Naive B cell (primary cell): ENCODE measurements around the gene TUBG1. TPM values are rescaled to one million over a fixed set of nuclear protein-coding genes. Genes with fewer than 3 reads are reported as not detected.
"Not testable (repeated sequence)": the region's sequence is repeated elsewhere in the genome, so short reads cannot be mapped to it uniquely, and the experiment has no call there.

Experiments
- ATAC-seq, 2 donors: fragments of 150-1000 bp; cut with Tn5 transposase; 2 replicates each; pipeline ENCODE4 v1.10.0; 2021; ENCODE audit warnings: low read depth in 2 of 2, mild to moderate bottlenecking in 2 of 2, moderate library complexity in 2 of 2
- DNase-seq: peaks from one replicate; pipeline ENCODE4 v3.0.0; 2022
- H3K27ac Mint-ChIP-seq, 6 donors: one replicate each; pipeline ENCODE4 v1.8.0; 2020 to 2022; ENCODE audit warnings: mild to moderate bottlenecking in 6 of 6, mixed read lengths in 6 of 6, moderate library complexity in 5 of 6, inconsistent platforms in 2 of 6
- H3K27me3 Mint-ChIP-seq, 3 donors: one replicate each; pipeline ENCODE4 v1.8.0; 2021 to 2022; ENCODE audit warnings: mixed read lengths in 3 of 3, mild to moderate bottlenecking in 1 of 3
- H3K36me3 Mint-ChIP-seq, 2 donors: one replicate each; pipeline ENCODE4 v1.8.0; 2020 to 2022; ENCODE audit warnings: mixed read lengths in 2 of 2, inconsistent platforms in 1 of 2, mild to moderate bottlenecking in 1 of 2
- H3K4me1 Mint-ChIP-seq, 3 donors: one replicate each; pipeline ENCODE4 v1.8.0; 2020 to 2022; ENCODE audit warnings: mixed read lengths in 3 of 3, inconsistent platforms in 1 of 3, mild to moderate bottlenecking in 1 of 3, moderate library complexity in 1 of 3
- H3K4me3 Mint-ChIP-seq, 8 donors: one replicate each; pipeline ENCODE4 v1.8.0; 2020 to 2022; ENCODE audit warnings: mild to moderate bottlenecking in 8 of 8, mixed read lengths in 8 of 8, moderate library complexity in 8 of 8, inconsistent platforms in 2 of 8
- H3K9me3 Mint-ChIP-seq, 7 donors: one replicate each; pipeline ENCODE4 v1.8.0; 2020 to 2022; ENCODE audit warnings: mixed read lengths in 7 of 7, mild to moderate bottlenecking in 5 of 7, inconsistent platforms in 2 of 7, moderate library complexity in 1 of 7
- polyA plus RNA-seq, 6 donors: library from polyadenylated mRNA; unstranded; fragments of 300-500 nt; fragmentation: Illumina TruSeq; gene quantifications; one replicate each; pipeline ENCODE4 v1.2.3, GENCODE V29; 2021; ENCODE audit warnings: low read depth in 6 of 6

TUBG1 gene
- polyA plus RNA-seq, 6 donors from 2014 or later: 4.2 to 10.2 (median 6.8) TPM; not detected in 1

- peaks cover 12 to 16% (median 15%) of the 10 kb centered on the region in 3 donors for H3K4me1 Mint-ChIP-seq
Observed at GRCh38 chr17:42586514-42587230, 22.8 kb upstream of the TUBG1 start.

GRCh38 chr17:42590886-42591285 lies 18.6 kb upstream of the TUBG1 start:
- H3K36me3 Mint-ChIP-seq: peaks cover 7 to 9% of the 10 kb centered on the region in 2 donors
- H3K4me1 Mint-ChIP-seq: peaks cover 15 to 17% (median 16%) of the 10 kb centered on the region in 3 donors
- H3K9me3 Mint-ChIP-seq: no peaks in the 10 kb centered on the region
- no peaks in the 10 kb centered on the region for H3K27me3 Mint-ChIP-seq
- H3K27ac Mint-ChIP-seq: peak overlapping the region in 1 of 6 donors; percentile 49
- DNase-seq (no peak), ATAC-seq (no peak)
- H3K4me3 Mint-ChIP-seq: no peak overlapping the region

More at GRCh38 chr17:42586514-42587230, 22.8 kb upstream of the TUBG1 start:
- Mint-ChIP-seq H3K27ac (peak overlapping the region; percentile 49 to 89 (median 78)), H3K27me3 (no peaks in the 10 kb centered on the region), H3K9me3 (no peaks in the 10 kb centered on the region), H3K4me3 (peak overlapping the region; percentile 9 to 82 (median 62)), H3K36me3 (peaks cover 9 to 12% of the 10 kb centered on the region in 2 donors)
- ATAC-seq (peak; percentile 36 to 68), DNase-seq (no peak)

GRCh38 chr17:42591411-42591810 lies 18.1 kb upstream of the TUBG1 start:
- no peak for ATAC-seq
- Mint-ChIP-seq H3K9me3 (no peaks in the 10 kb centered on the region), H3K4me3 (no peak overlapping the region), H3K36me3 (peaks cover 9% of the 10 kb centered on the region in 2 donors), H3K27ac (no peak overlapping the region), H3K4me1 (peaks cover 14 to 20% (median 15%) of the 10 kb centered on the region in 3 donors), H3K27me3 (no peaks in the 10 kb centered on the region)
- no peak for DNase-seq

GRCh38 chr17:42596386-42596785 lies 13.1 kb upstream of the TUBG1 start:
- DNase-seq: no peak
- Mint-ChIP-seq H3K4me3 (no peak overlapping the region), H3K36me3 (peaks cover 0 to 4% of the 10 kb centered on the region in 2 donors), H3K4me1 (peaks cover 13 to 30% (median 18%) of the 10 kb centered on the region in 3 donors), H3K9me3 (no peaks in the 10 kb centered on the region), H3K27me3 (no peaks in the 10 kb centered on the region), H3K27ac (no peak overlapping the region)
- ATAC-seq: no peak

- peaks cover 20 to 51% (median 33%) of the 10 kb centered on the region in 3 donors for H3K4me1 Mint-ChIP-seq
- H3K4me3 Mint-ChIP-seq: no peak overlapping the region
- H3K27me3 Mint-ChIP-seq: no peaks in the 10 kb centered on the region
- no peaks in the 10 kb centered on the region for H3K9me3 Mint-ChIP-seq
- peaks cover 0 to 4% of the 10 kb centered on the region in 2 donors for H3K36me3 Mint-ChIP-seq
- no peak for DNase-seq
- peak overlapping the region in 2 of 6 donors; percentile 3 to 49 for H3K27ac Mint-ChIP-seq
- ATAC-seq: no peak
Observed at GRCh38 chr17:42598905-42599304, 10.6 kb upstream of the TUBG1 start.

- Mint-ChIP-seq H3K4me3 (peak overlapping the region in 7 of 8 donors; percentile 2 to 87 (median 52)), H3K4me1 (peaks cover 37 to 91% (median 61%) of the 10 kb centered on the region in 3 donors), H3K27me3 (no peaks in the 10 kb centered on the region), H3K36me3 (no peaks in the 10 kb centered on the region), H3K9me3 (no peaks in the 10 kb centered on the region), H3K27ac (peak overlapping the region in 4 of 6 donors; percentile 66 to 84 (median 78))
- ATAC-seq: peak; percentile 63 to 78
- DNase-seq: peak; percentile 11
Observed at GRCh38 chr17:42603318-42603717, 6.2 kb upstream of the TUBG1 start.

GRCh38 chr17:42607769-42608168 lies 1.7 kb upstream of the TUBG1 start:
- DNase-seq (no peak), ATAC-seq (no peak)
- peak overlapping the region in 3 of 6 donors; percentile 64 to 99 (median 96) for H3K27ac Mint-ChIP-seq
- H3K27me3 Mint-ChIP-seq: no peaks in the 10 kb centered on the region
- H3K9me3 Mint-ChIP-seq: no peaks in the 10 kb centered on the region
- H3K4me1 Mint-ChIP-seq: peaks cover 41 to 66% (median 54%) of the 10 kb centered on the region in 3 donors
- H3K36me3 Mint-ChIP-seq: peaks cover 0 to 7% of the 10 kb centered on the region in 2 donors
- H3K4me3 Mint-ChIP-seq: peak overlapping the region; percentile 70 to 100 (median 99)

GRCh38 chr17:42608305-42609181 lies 940 bp upstream of the TUBG1 start:
- H3K4me1 Mint-ChIP-seq: peaks cover 33 to 58% (median 46%) of the 10 kb centered on the region in 3 donors
- no peaks in the 10 kb centered on the region for H3K9me3 Mint-ChIP-seq
- peaks cover 0 to 9% of the 10 kb centered on the region in 2 donors for H3K36me3 Mint-ChIP-seq
- H3K27ac Mint-ChIP-seq: peak overlapping the region; percentile 96 to 99 (median 98)
- DNase-seq (no peak), ATAC-seq (peak; percentile 62 to 66)
- no peaks in the 10 kb centered on the region for H3K27me3 Mint-ChIP-seq
- peak overlapping the region; percentile 97 to 100 (median 100) for H3K4me3 Mint-ChIP-seq

GRCh38 chr17:42609814-42610801 lies 625 bp downstream of the TUBG1 start:
- not testable (repeated sequence) for H3K27me3 Mint-ChIP-seq, ATAC-seq, H3K9me3 Mint-ChIP-seq, DNase-seq
- Mint-ChIP-seq H3K4me1 (peaks cover 23 to 44% (median 33%) of the 10 kb centered on the region in 3 donors), H3K27ac (peak overlapping the region in 5 of 6 donors; percentile 82 to 99 (median 96)), H3K4me3 (peak overlapping the region; percentile 97 to 100 (median 100)), H3K36me3 (peaks cover 4 to 14% of the 10 kb centered on the region in 2 donors)

- Mint-ChIP-seq H3K27ac (peak overlapping the region in 1 of 6 donors; percentile 14), H3K27me3 (no peaks in the 10 kb centered on the region), H3K36me3 (peaks cover 4 to 14% of the 10 kb centered on the region in 2 donors), H3K9me3 (no peaks in the 10 kb centered on the region), H3K4me1 (peaks cover 14 to 24% (median 15%) of the 10 kb centered on the region in 3 donors), H3K4me3 (peak overlapping the region in 4 of 8 donors; percentile 12 to 30 (median 24))
- DNase-seq: no peak
- no peak for ATAC-seq
Observed at GRCh38 chr17:42612013-42612412, 2.5 kb downstream of the TUBG1 start.

GRCh38 chr17:42613699-42614295 lies 4.3 kb downstream of the TUBG1 start:
- no peaks in the 10 kb centered on the region for H3K27me3 Mint-ChIP-seq
- DNase-seq (no peak), ATAC-seq (no peak)
- H3K36me3 Mint-ChIP-seq: peaks cover 4 to 9% of the 10 kb centered on the region in 2 donors
- H3K4me3 Mint-ChIP-seq: peak overlapping the region in 2 of 8 donors; percentile 61 to 74
- no peak overlapping the region for H3K27ac Mint-ChIP-seq
- H3K4me1 Mint-ChIP-seq: peaks cover 15 to 22% (median 19%) of the 10 kb centered on the region in 3 donors
- H3K9me3 Mint-ChIP-seq: no peaks in the 10 kb centered on the region

- H3K4me1 Mint-ChIP-seq: peaks cover 11 to 20% (median 13%) of the 10 kb centered on the region in 3 donors
- H3K27me3 Mint-ChIP-seq: no peaks in the 10 kb centered on the region
- H3K4me3 Mint-ChIP-seq: peak overlapping the region in 3 of 8 donors; percentile 29 to 59 (median 32)
- DNase-seq (no peak), ATAC-seq (no peak)
- peaks cover 4 to 7% of the 10 kb centered on the region in 2 donors for H3K36me3 Mint-ChIP-seq
- H3K9me3 Mint-ChIP-seq: no peaks in the 10 kb centered on the region
- H3K27ac Mint-ChIP-seq: peak overlapping the region in 2 of 6 donors; percentile 61 to 64
Observed at GRCh38 chr17:42617956-42618431, 8.5 kb downstream of the TUBG1 start.
